Nephron (organoid): ENCODE data around the gene C21orf58.

Experiments used
- H3K27ac Mint-ChIP-seq, 3 experiments: 2 replicates each; pipeline ENCODE4 v1.8.0; 2020; ENCODE audit warnings: mixed read lengths in 3 of 3, mild to moderate bottlenecking in 2 of 3, moderate library complexity in 1 of 3
- H3K27me3 Mint-ChIP-seq: 2 replicates; pipeline ENCODE4 v1.8.0; 2021; ENCODE audit warnings: low read depth, mild to moderate bottlenecking, moderate library complexity, mixed read lengths
- H3K36me3 Mint-ChIP-seq: 2 replicates; pipeline ENCODE4 v1.8.0; 2020; ENCODE audit warnings: low read depth, mixed read lengths
- H3K4me1 Mint-ChIP-seq: 2 replicates; pipeline ENCODE4 v1.8.0; 2020; ENCODE audit warnings: mixed read lengths
- H3K4me3 Mint-ChIP-seq, 3 experiments: 2 replicates each; pipeline ENCODE4 v1.8.0; 2020; ENCODE audit warnings: mild to moderate bottlenecking in 3 of 3, mixed read lengths in 3 of 3, moderate library complexity in 2 of 3
- H3K9me3 Mint-ChIP-seq: 2 replicates; pipeline ENCODE4 v1.8.0; 2020; ENCODE audit warnings: mixed read lengths
- CTCF ChIP-seq, 3 experiments: fragments of 200-600 bp; sonication (generic); IDR thresholded peaks; one replicate each; pipeline ENCODE4 v1.5.0; 2021; ENCODE audit warnings: antibody characterized with exemption in 3 of 3; ENCODE audit not compliant: unreplicated experiment in 3 of 3

C21orf58 gene

GRCh38 chr21:46336603-46337002 is 12.9 kb upstream of the C21orf58 start:
- Mint-ChIP-seq H3K9me3 (no peaks in the 10 kb centered on the region), H3K27ac (no peak overlapping the region), H3K4me1 (no peaks in the 10 kb centered on the region), H3K36me3 (peaks cover 65% of the 10 kb centered on the region), H3K4me3 (no peak overlapping the region), H3K27me3 (no peaks in the 10 kb centered on the region)
- TF ChIP-seq CTCF (IDR thresholded peaks at IDR 0.05; ENCODE audit: unreplicated experiment in 3 of 3), result no peak

GRCh38 chr21:46334351-46335140 is 10.9 kb upstream of the C21orf58 start:
- Mint-ChIP-seq H3K4me3 (no peak overlapping the region), H3K9me3 (no peaks in the 10 kb centered on the region), H3K36me3 (peaks cover 61% of the 10 kb centered on the region), H3K27ac (no peak overlapping the region), H3K27me3 (no peaks in the 10 kb centered on the region), H3K4me1 (no peaks in the 10 kb centered on the region)
- TF ChIP-seq CTCF (IDR thresholded peaks at IDR 0.05; ENCODE audit: unreplicated experiment in 3 of 3), result no peak

- H3K27me3 Mint-ChIP-seq, result no peaks in the 10 kb centered on the region
- H3K4me3 Mint-ChIP-seq, result no peak overlapping the region
- peaks cover 13% of the 10 kb centered on the region for H3K4me1 Mint-ChIP-seq
- no peak overlapping the region for H3K27ac Mint-ChIP-seq
- peaks cover 48% of the 10 kb centered on the region for H3K36me3 Mint-ChIP-seq
- no peaks in the 10 kb centered on the region for H3K9me3 Mint-ChIP-seq
- no peak for TF ChIP-seq CTCF (IDR thresholded peaks at IDR 0.05; ENCODE audit: unreplicated experiment in 3 of 3)
These were observed 6.1 kb upstream of the C21orf58 start for GRCh38 chr21:46329796-46330195.

GRCh38 chr21:46328151-46328550 is 4.5 kb upstream of the C21orf58 start:
- Mint-ChIP-seq H3K27me3 (no peaks in the 10 kb centered on the region), H3K36me3 (peaks cover 44% of the 10 kb centered on the region), H3K4me1 (peaks cover 13% of the 10 kb centered on the region), H3K9me3 (no peaks in the 10 kb centered on the region), H3K27ac (no peak overlapping the region), H3K4me3 (peak overlapping the region; percentile 54 to 57 (median 54))
- TF ChIP-seq CTCF (IDR thresholded peaks at IDR 0.05; ENCODE audit: unreplicated experiment in 3 of 3), result no peak

GRCh38 chr21:46327711-46328110 is 4.0 kb upstream of the C21orf58 start:
- Mint-ChIP-seq H3K36me3 (peaks cover 43% of the 10 kb centered on the region), H3K9me3 (no peaks in the 10 kb centered on the region), H3K27me3 (no peaks in the 10 kb centered on the region), H3K27ac (no peak overlapping the region), H3K4me1 (peaks cover 13% of the 10 kb centered on the region), H3K4me3 (peak overlapping the region in 1 of 3 experiments; percentile 62)
- no peak for TF ChIP-seq CTCF (IDR thresholded peaks at IDR 0.05; ENCODE audit: unreplicated experiment in 3 of 3)
